SH-SY5Y (cell line): Measurements from ENCODE around the gene GCFC2.

Experiments
- GATA2 ChIP-seq: IDR thresholded peaks from 2 replicates; pipeline ENCODE4 v1.6.1; 2011; ENCODE audit warnings: mild to moderate bottlenecking, low read depth, low read length
- GATA3 ChIP-seq: IDR thresholded peaks from 2 replicates; pipeline ENCODE4 v1.6.1; 2011; ENCODE audit warnings: low read depth, mild to moderate bottlenecking, low read length, moderate library complexity

DNA sequence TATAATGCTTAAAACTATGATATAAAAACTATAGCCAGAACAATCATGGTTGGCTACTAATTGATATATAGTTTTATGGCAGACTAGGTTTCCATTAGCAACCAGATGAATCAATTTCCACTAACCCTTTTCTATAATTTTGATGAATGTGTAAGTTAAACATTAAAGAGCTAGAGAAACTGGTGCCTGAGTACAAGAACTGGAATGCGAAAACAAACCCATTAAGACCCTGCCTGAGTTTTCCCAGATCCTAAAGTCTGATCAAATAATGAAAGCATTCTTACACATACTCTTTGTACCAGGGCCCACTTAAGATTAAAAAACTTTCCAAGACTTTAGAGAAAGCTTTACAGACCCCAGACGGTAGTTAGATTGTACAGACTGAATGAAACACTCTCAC lies 42.8 kb downstream of the GCFC2 start:
- TF ChIP-seq GATA3 (no peak), GATA2 (no peak)
